Esophagus squamous epithelium (tissue), 5 donors: ENCODE data around the gene IRS1. TPM values are rescaled to one million over a fixed set of nuclear protein-coding genes. Genes with fewer than 3 reads are reported as not detected.

ENCODE experiments used
- DNase-seq: peaks from one replicate; lab custom pipeline; 2025; lab: John Stamatoyannopoulos, UW
- H3K27ac ChIP-seq, 4 donors: fragments of 200-600 bp; sonication (generic); one replicate each; pipeline ENCODE4 v1.5.1; 2016 to 2019; ENCODE audit warnings: mild to moderate bottlenecking in 1 of 4
- H3K27me3 ChIP-seq, 4 donors: fragments of 200-600 bp; sonication (generic); 1 replicate in 3 of 4; 2 replicates in 1 of 4; pipeline versions ENCODE4 v1.5.1 to v1.6.0; 2017 to 2021; ENCODE audit warnings: antibody characterized with exemption in 1 of 4
- H3K36me3 ChIP-seq, 3 donors: fragments of 200-600 bp; sonication (generic); one replicate each; pipeline ENCODE4 v1.5.1; 2016 to 2019
- H3K4me1 ChIP-seq, 3 donors: fragments of 200-600 bp; sonication (generic); one replicate each; pipeline ENCODE4 v1.5.1; 2017 to 2019
- H3K4me3 ChIP-seq, 4 donors: fragments of 200-600 bp; sonication (generic); 1 replicate in 3 of 4; 2 replicates in 1 of 4; pipeline ENCODE4 v1.5.1; 2016 to 2019; ENCODE audit warnings: mild to moderate bottlenecking in 2 of 4, moderate library complexity in 1 of 4
- H3K9me3 ChIP-seq, 3 donors: fragments of 200-600 bp; sonication (generic); one replicate each; pipeline ENCODE4 v1.5.1; 2016 to 2019
- POLR2A ChIP-seq, 4 donors: fragments of 450-650 bp; IDR thresholded peaks; one replicate each; pipeline ENCODE4 v1.6.1; 2017; ENCODE audit warnings: antibody characterized with exemption in 4 of 4, mild to moderate bottlenecking in 4 of 4, moderate library complexity in 3 of 4
- WGBS, 2 donors: methylation state at CpG; one replicate each; pipeline ENCODE4 v1.1.5; 2018; 5-methylcytosine and 5-hydroxymethylcytosine counted together
- intact Hi-C: fragments of 100-400 bp; cut with DNase I; formaldehyde crosslinking; loops from one replicate; pipeline ENCODE4 v1.15.0; 2022
- total RNA-seq, 4 donors: library from RNA; depleted of rRNA; stranded (reverse); fragments of >200 nt; gene quantifications; one replicate each; pipeline ENCODE4 v1.1.0, GENCODE V29; 2016
- TF ChIP-seq, protein P1 (sequence below), 6 experiments: fragments of 450-650 bp in 4 of 6; fragments of 200-600 bp in 2 of 6; sonication (generic) in 2 of 6; IDR thresholded peaks; one replicate each; pipeline ENCODE4 v1.5.1; 2016 to 2019; ENCODE audit warnings: antibody characterized with exemption in 6 of 6, mild to moderate bottlenecking in 4 of 6, moderate library complexity in 4 of 6
- donor health status: DM: yes; HTN: yes; CAD: no.

The IRS1 gene
- total RNA-seq, 4 donors from 2014 or later: 3.5 to 20.5 (median 14.2) TPM

DNA sequence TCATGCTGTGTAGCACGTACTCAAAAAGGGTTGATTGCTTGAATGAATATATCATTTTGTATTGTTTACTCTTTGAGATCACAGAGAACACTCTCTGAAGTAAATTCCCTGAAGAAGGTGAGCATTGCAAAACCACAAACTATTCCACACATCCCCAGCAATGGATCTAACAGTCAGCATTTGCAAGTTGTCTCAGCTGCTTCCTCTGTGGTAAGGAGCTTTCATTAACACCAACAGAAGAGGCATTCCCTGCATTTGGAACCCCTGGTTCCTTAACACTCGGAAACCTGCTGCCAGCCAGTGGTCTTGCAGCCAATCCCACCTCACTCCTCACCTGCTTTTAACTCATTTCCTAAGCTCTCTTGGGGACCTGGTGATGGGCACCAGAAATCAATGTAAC, 108.4 kb downstream of the IRS1 start:
- Histone ChIP-seq H3K9me3 (no peaks in the 10 kb centered on the region), H3K36me3 (no peaks in the 10 kb centered on the region), H3K27ac (no peak overlapping the region), H3K4me3 (no peak overlapping the region), H3K4me1 (peaks cover 0 to 16% (median 0%) of the 10 kb centered on the region in 3 donors), H3K27me3 (peaks cover 0 to 6% (median 0%) of the 10 kb centered on the region in 4 donors)
- intact Hi-C loops: no loop called here
- WGBS, 2 donors: 75 to 76% methylated on average over 2 of the region's 2 CpGs
- TF ChIP-seq POLR2A (IDR thresholded peaks at IDR 0.05): no peak
- TF ChIP-seq, protein P1, sequence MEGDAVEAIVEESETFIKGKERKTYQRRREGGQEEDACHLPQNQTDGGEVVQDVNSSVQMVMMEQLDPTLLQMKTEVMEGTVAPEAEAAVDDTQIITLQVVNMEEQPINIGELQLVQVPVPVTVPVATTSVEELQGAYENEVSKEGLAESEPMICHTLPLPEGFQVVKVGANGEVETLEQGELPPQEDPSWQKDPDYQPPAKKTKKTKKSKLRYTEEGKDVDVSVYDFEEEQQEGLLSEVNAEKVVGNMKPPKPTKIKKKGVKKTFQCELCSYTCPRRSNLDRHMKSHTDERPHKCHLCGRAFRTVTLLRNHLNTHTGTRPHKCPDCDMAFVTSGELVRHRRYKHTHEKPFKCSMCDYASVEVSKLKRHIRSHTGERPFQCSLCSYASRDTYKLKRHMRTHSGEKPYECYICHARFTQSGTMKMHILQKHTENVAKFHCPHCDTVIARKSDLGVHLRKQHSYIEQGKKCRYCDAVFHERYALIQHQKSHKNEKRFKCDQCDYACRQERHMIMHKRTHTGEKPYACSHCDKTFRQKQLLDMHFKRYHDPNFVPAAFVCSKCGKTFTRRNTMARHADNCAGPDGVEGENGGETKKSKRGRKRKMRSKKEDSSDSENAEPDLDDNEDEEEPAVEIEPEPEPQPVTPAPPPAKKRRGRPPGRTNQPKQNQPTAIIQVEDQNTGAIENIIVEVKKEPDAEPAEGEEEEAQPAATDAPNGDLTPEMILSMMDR (IDR thresholded peaks at IDR 0.05): no peak
- DNase-seq: no peak

- peaks cover 0 to 6% (median 0%) of the 10 kb centered on the region in 4 donors for H3K27me3 ChIP-seq
- no peak overlapping the region for H3K4me3 ChIP-seq
- peaks cover 0 to 16% (median 0%) of the 10 kb centered on the region in 3 donors for H3K4me1 ChIP-seq
- H3K9me3 ChIP-seq: no peaks in the 10 kb centered on the region
- intact Hi-C loops: no loop called here
- H3K36me3 ChIP-seq: no peaks in the 10 kb centered on the region
- TF ChIP-seq POLR2A (IDR thresholded peaks at IDR 0.05): no peak
- TF ChIP-seq, protein P1 (IDR thresholded peaks at IDR 0.05): no peak
- DNase-seq: no peak
- H3K27ac ChIP-seq: peak overlapping the region in 1 of 4 donors; percentile 16
- 52 to 71% methylated on average over 4 of the region's 4 CpGs for WGBS, 2 donors
Observed at GRCh38 chr2:226690461-226691024, 109.1 kb downstream of the IRS1 start.

DNA sequence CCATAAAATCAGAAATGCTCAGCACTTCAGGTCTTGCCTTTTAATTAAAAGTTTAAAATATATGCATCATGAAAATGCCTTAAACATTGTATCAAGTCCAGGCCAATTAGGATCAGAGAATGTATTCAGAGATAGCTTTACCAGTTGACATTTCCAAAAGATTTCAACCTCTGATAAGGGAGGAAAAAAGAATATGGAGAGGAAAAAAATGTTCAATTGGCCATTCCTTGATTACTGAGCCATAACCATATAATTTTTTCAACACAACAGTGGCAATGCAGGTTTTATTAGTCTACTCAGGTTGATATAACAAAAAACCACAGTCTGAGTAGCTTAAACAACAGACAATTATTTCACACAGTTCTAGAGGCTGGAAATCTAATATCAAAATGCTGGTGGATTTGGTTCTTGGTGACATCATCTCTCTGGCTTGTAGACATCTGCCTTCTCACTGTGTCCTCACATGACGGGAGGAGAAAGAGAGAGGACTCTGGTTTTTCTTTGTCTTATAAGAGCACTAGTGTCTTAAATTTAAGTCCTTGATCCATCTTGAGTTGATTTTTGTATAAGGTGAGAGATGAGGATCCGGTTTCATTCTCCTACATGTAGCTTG, 111.9 kb downstream of the IRS1 start:
- Histone ChIP-seq H3K4me3 (no peak overlapping the region), H3K36me3 (no peaks in the 10 kb centered on the region), H3K27me3 (peaks cover 0 to 6% (median 0%) of the 10 kb centered on the region in 4 donors), H3K9me3 (no peaks in the 10 kb centered on the region), H3K27ac (no peak overlapping the region), H3K4me1 (peaks cover 0 to 19% (median 2%) of the 10 kb centered on the region in 3 donors)
- WGBS, 2 donors: 70 to 73% methylated on average over 2 of the region's 2 CpGs
- TF ChIP-seq POLR2A (IDR thresholded peaks at IDR 0.05): no peak
- TF ChIP-seq, protein P1 (IDR thresholded peaks at IDR 0.05): no peak
- intact Hi-C loops: no loop called here
- DNase-seq: no peak

GRCh38 chr2:226684563-226684959, 115.1 kb downstream of the IRS1 start:
- Histone ChIP-seq H3K27ac (no peak overlapping the region), H3K4me1 (peaks cover 0 to 11% (median 3%) of the 10 kb centered on the region in 3 donors), H3K4me3 (no peak overlapping the region), H3K36me3 (no peaks in the 10 kb centered on the region), H3K9me3 (no peaks in the 10 kb centered on the region), H3K27me3 (no peaks in the 10 kb centered on the region)
- no peak for DNase-seq
- WGBS, 2 donors: 66 to 89% methylated on average over 4 of the region's 4 CpGs
- TF ChIP-seq, protein P1 (IDR thresholded peaks at IDR 0.05): no peak
- no peak for TF ChIP-seq POLR2A (IDR thresholded peaks at IDR 0.05)
- intact Hi-C loops: no loop called here

DNA sequence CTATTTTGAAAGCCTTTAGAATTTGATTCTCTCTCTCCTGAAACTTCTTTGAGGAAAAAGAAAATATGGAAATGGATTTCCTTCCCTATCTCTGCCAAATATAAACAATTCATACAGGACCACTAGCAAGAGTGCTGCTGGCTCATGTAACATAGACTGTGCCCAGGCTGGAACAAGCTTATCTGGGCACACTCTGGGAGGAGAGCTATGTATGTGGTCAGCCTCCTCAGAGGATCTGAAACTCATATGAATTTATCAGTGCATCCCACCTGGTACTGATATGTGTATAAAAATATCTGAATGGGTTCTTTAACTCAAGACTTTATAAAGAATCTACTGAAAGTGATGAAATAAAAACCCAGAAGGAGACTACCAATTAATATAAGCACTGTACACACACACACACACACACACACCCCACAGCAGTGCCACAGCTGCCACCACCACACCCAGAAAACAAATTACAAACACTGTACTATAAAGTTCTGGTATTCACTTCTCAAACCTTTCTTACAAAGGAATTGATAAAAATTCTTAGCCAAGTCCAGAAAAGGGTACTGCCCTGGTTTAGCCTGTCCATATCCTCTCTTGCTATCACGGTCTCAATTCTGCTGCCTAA, 115.6 kb downstream of the IRS1 start:
- Histone ChIP-seq H3K4me3 (no peak overlapping the region), H3K27me3 (no peaks in the 10 kb centered on the region), H3K9me3 (no peaks in the 10 kb centered on the region), H3K4me1 (peaks cover 0 to 11% (median 3%) of the 10 kb centered on the region in 3 donors), H3K27ac (peak overlapping the region in 3 of 4 donors; percentile 34 to 57 (median 39)), H3K36me3 (no peaks in the 10 kb centered on the region)
- intact Hi-C loops: no loop called here
- no peak for TF ChIP-seq POLR2A (IDR thresholded peaks at IDR 0.05)
- no peak for DNase-seq
- WGBS, 2 donors: 100% methylated on average over 1 of the region's 1 CpG
